ENCODE results near the gene TSPAN14.

GRCh38 chr10:80545258-80545881 is 91.3 kb downstream of the TSPAN14 start:
- no peak for TF ChIP-seq CTCF (IDR thresholded peaks at IDR 0.05)
- TF ChIP-seq POLR2A (IDR thresholded peaks at IDR 0.05): no peak
